HEK293 (cell line): ENCODE results near the gene TNFRSF21.

Experiments
- HOXC10 ChIP-seq: sonication (generic); formaldehyde crosslinking; IDR thresholded peaks from 2 replicates; pipeline ENCODE4 v1.8.1; 2023; ENCODE audit warnings: mild to moderate bottlenecking, missing genetic modification reagents
- KLF16 ChIP-seq: fragments of 450-650 bp; formaldehyde crosslinking; IDR thresholded peaks from 2 replicates; pipeline ENCODE4 v1.5.1; 2017; ENCODE audit warnings: missing biosample characterization, missing genetic modification characterization
- TCF7L2 ChIP-seq: IDR thresholded peaks from 2 replicates; pipeline ENCODE4 v1.6.1; 2011; ENCODE audit warnings: low read depth, mild to moderate bottlenecking, inconsistent platforms, low read length, moderate library complexity, borderline replicate concordance
- ZFP41 ChIP-seq: fragments of 450-650 bp; formaldehyde crosslinking; IDR thresholded peaks from 2 replicates; pipeline ENCODE4 v1.5.1; 2016; ENCODE audit warnings: missing biosample characterization, missing genetic modification characterization, borderline replicate concordance
- ZNF426 ChIP-seq: fragments of 450-650 bp; formaldehyde crosslinking; IDR thresholded peaks from 2 replicates; pipeline ENCODE4 v1.5.1; 2017; ENCODE audit warnings: missing biosample characterization, missing genetic modification characterization, mild to moderate bottlenecking, inconsistent platforms, moderate library complexity
- ZNF747 ChIP-seq: fragments of 450-650 bp; formaldehyde crosslinking; IDR thresholded peaks from 2 replicates; pipeline ENCODE4 v1.5.1; 2016; ENCODE audit warnings: missing biosample characterization, missing genetic modification characterization
- ZSCAN30 ChIP-seq: fragments of 450-650 bp; IDR thresholded peaks from 2 replicates; pipeline ENCODE4 v1.5.1; 2018; ENCODE audit warnings: missing biosample characterization, mild to moderate bottlenecking, missing genetic modification characterization, moderate library complexity
- TF ChIP-seq, protein P1 (sequence below): IDR thresholded peaks from 2 replicates; pipeline ENCODE4 v1.6.1; 2011; ENCODE audit warnings: mild to moderate bottlenecking, low read depth, low read length, borderline replicate concordance
- TF ChIP-seq, protein P2 (sequence below): fragments of 450-650 bp; formaldehyde crosslinking; IDR thresholded peaks from 2 replicates; pipeline ENCODE4 v1.5.1; 2016; ENCODE audit warnings: missing biosample characterization, missing genetic modification characterization

DNA sequence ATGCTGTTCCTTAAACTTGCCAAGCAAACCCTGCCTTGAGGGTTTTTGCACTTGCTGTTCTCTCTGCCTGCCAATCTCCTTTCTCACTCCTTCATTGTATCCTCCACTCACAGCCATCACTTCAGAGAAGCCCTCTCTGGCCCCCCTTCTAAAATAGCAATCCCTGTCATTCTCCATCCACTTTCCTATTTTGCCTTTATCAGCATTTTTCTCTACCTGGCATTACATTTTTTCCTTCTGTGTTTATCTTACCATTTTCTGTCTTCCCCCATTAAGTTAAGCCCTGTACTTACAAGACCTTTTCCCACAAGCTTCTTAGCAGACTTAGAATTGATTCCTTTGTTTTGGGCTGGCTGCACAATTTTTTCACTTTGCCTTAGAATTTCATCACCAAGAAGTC, 26.6 kb upstream of the TNFRSF21 start:
- TF ChIP-seq, protein P1, sequence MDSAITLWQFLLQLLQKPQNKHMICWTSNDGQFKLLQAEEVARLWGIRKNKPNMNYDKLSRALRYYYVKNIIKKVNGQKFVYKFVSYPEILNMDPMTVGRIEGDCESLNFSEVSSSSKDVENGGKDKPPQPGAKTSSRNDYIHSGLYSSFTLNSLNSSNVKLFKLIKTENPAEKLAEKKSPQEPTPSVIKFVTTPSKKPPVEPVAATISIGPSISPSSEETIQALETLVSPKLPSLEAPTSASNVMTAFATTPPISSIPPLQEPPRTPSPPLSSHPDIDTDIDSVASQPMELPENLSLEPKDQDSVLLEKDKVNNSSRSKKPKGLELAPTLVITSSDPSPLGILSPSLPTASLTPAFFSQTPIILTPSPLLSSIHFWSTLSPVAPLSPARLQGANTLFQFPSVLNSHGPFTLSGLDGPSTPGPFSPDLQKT, result no peak
- TF ChIP-seq, protein P2, sequence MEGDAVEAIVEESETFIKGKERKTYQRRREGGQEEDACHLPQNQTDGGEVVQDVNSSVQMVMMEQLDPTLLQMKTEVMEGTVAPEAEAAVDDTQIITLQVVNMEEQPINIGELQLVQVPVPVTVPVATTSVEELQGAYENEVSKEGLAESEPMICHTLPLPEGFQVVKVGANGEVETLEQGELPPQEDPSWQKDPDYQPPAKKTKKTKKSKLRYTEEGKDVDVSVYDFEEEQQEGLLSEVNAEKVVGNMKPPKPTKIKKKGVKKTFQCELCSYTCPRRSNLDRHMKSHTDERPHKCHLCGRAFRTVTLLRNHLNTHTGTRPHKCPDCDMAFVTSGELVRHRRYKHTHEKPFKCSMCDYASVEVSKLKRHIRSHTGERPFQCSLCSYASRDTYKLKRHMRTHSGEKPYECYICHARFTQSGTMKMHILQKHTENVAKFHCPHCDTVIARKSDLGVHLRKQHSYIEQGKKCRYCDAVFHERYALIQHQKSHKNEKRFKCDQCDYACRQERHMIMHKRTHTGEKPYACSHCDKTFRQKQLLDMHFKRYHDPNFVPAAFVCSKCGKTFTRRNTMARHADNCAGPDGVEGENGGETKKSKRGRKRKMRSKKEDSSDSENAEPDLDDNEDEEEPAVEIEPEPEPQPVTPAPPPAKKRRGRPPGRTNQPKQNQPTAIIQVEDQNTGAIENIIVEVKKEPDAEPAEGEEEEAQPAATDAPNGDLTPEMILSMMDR (tag by site-specific recombination), result no peak
- TF ChIP-seq HOXC10 (CRISPR knock-in tag), result no peak
- TF ChIP-seq ZSCAN30 (tag by site-specific recombination), result no peak
- TF ChIP-seq ZFP41 (tag by site-specific recombination), result no peak
- TF ChIP-seq ZNF747 (tag by site-specific recombination), result no peak
- no peak for TF ChIP-seq ZNF426
- no peak for TF ChIP-seq TCF7L2
- TF ChIP-seq KLF16, result no peak
